H1 (cell line): Measurements from ENCODE around the gene SPI1. TPM values are rescaled to one million over a fixed set of nuclear protein-coding genes. Genes with fewer than 3 reads are reported as not detected.

Experiments
- BRCA1 ChIP-seq: IDR thresholded peaks from 2 replicates; pipeline ENCODE4 v1.6.1; 2012; ENCODE audit warnings: low read depth, low read length, improper control_type of control experiment
- EGR1 ChIP-seq: IDR thresholded peaks from 2 replicates; pipeline ENCODE4 v1.6.1; 2011; ENCODE audit warnings: low read depth, low read length, borderline replicate concordance
- KDM1A ChIP-seq: fragments of 200-600, 300-600 bp; sonication (generic); IDR thresholded peaks from 2 replicates; pipeline ENCODE4 v1.7.1; 2016; ENCODE audit warnings: mild to moderate bottlenecking, low read length, borderline replicate concordance
- RNF2 ChIP-seq: fragments of 200-900, 300-1000 bp; sonication (generic); IDR thresholded peaks from 2 replicates; pipeline ENCODE4 v1.7.1; 2016; ENCODE audit warnings: borderline replicate concordance, low read depth, mild to moderate bottlenecking, antibody characterized with exemption, low read length; ENCODE audit not compliant: poor library complexity, severe bottlenecking; ENCODE audit errors: missing control alignments
- SAP30 ChIP-seq: fragments of 300-600 bp; sonication (generic); IDR thresholded peaks from 2 replicates; pipeline ENCODE4 v1.7.1; 2012; ENCODE audit warnings: low read length, moderate library complexity, mild to moderate bottlenecking, inconsistent platforms; ENCODE audit not compliant: insufficient read depth, insufficient replicate concordance
- SIN3A ChIP-seq, 2 experiments: IDR thresholded peaks in 1 of 2; conservative IDR thresholded peaks in 1 of 2; 2 replicates each; pipeline ENCODE4 v1.6.1; 2011 to 2012; ENCODE audit warnings: low read length in 2 of 2, improper control_type of control experiment in 1 of 2, low read depth in 1 of 2, mild to moderate bottlenecking in 1 of 2
- polyA plus RNA-seq, 7 experiments: library from polyadenylated mRNA; depleted of rRNA in 3 of 7; stranded (reverse) in 5 of 7; unstranded in 2 of 7; fragments of >200 nt in 5 of 7; fragments of 200-250 nt in 2 of 7; gene quantifications; 1 replicate in 5 of 7; 2 replicates in 1 of 7; 4 replicates in 1 of 7; pipeline versions ENCODE4 v1.2.1 to v1.2.3, GENCODE V29; 2011 to 2013; ENCODE audit warnings: missing spikeins in 2 of 7, mixed read lengths in 2 of 7
- total RNA-seq: library from RNA; stranded (reverse); fragmentation: NEBNext Ultra II Directional; extraction: Animal tissue kit (Norgen Biotek cat#: 25700); gene quantifications from 2 replicates; pipeline ENCODE4 v1.2.1, GENCODE V29; 2021

Gene SPI1
- total and polyA plus RNA-seq, 2 of the 8 experiments (the other 6 are each of a cell fraction or from before 2014, with no cell fraction given): 0.12 TPM; not detected in 1

- no peak for TF ChIP-seq EGR1
- TF ChIP-seq KDM1A: no peak
- no peak for TF ChIP-seq SIN3A (conservative IDR thresholded peaks at IDR 0.05 in 1 of 2, IDR thresholded peaks at IDR 0.05 in 1 of 2; ENCODE audit: low read depth in 1 of 2, low read length in 2 of 2)
- TF ChIP-seq RNF2: no peak
- no peak for TF ChIP-seq SAP30
- TF ChIP-seq BRCA1: no peak
Measured at GRCh38 chr11:47359162-47359561, 19.2 kb downstream of the SPI1 start (continued).
